NCI-H510A treated with DMSO at 0.1 percent for 48 hours (cell line): Measurements from ENCODE around the gene CES4A.
"Not testable (repeated sequence)": the region's sequence is repeated elsewhere in the genome, so short reads cannot be mapped to it uniquely, and the experiment has no call there.

ENCODE experiments used
- DNase-seq: peaks from one replicate; lab custom pipeline; 2025; lab: John Stamatoyannopoulos, UW

CES4A gene

GRCh38 chr16:66988197-66988788 lies at the start of gene CES4A:
Gene CES4A (plus strand): TSS chr16:66988589. CDS start chr16:66988773, 184 bp downstream.
- no peak for DNase-seq

GRCh38 chr16:66939366-66939765 lies 49.0 kb upstream of the CES4A start:
- no peak for DNase-seq

- DNase-seq, result no peak
Measured at GRCh38 chr16:66940236-66940635, 48.2 kb upstream of the CES4A start.

- no peak for DNase-seq
Measured at GRCh38 chr16:66942981-66943380, 45.4 kb upstream of the CES4A start.

GRCh38 chr16:66943426-66944053 lies 44.8 kb upstream of the CES4A start:
- no peak for DNase-seq

GRCh38 chr16:66944054-66944441 lies 44.3 kb upstream of the CES4A start:
- no peak for DNase-seq

GRCh38 chr16:66944971-66945370 lies 43.4 kb upstream of the CES4A start:
- DNase-seq, result not testable (repeated sequence)

- no peak for DNase-seq
Measured at GRCh38 chr16:66945939-66946338, 42.5 kb upstream of the CES4A start.

- no peak for DNase-seq
Measured at GRCh38 chr16:66946541-66946940, 41.8 kb upstream of the CES4A start.

GRCh38 chr16:66946974-66947301 lies 41.5 kb upstream of the CES4A start:
- DNase-seq, result no peak

- peak; percentile 65 for DNase-seq
Measured at GRCh38 chr16:66947302-66948065, 40.9 kb upstream of the CES4A start.

- DNase-seq, result no peak
Measured at GRCh38 chr16:66948134-66948836, 40.1 kb upstream of the CES4A start.

- DNase-seq, result no peak
Measured at GRCh38 chr16:66948837-66949225, 39.6 kb upstream of the CES4A start.

GRCh38 chr16:66949472-66949871 lies 38.9 kb upstream of the CES4A start:
- DNase-seq, result no peak

GRCh38 chr16:66950437-66950836 lies 38.0 kb upstream of the CES4A start:
- no peak for DNase-seq

GRCh38 chr16:66950971-66951790 lies 37.2 kb upstream of the CES4A start:
- DNase-seq, result no peak

- no peak for DNase-seq
Measured at GRCh38 chr16:66952430-66953110, 35.8 kb upstream of the CES4A start.

GRCh38 chr16:66953462-66954096 lies 34.8 kb upstream of the CES4A start:
- no peak for DNase-seq

GRCh38 chr16:66954097-66954659 lies 34.2 kb upstream of the CES4A start:
- DNase-seq, result peak; percentile 56

GRCh38 chr16:66955363-66956153 lies 32.8 kb upstream of the CES4A start:
- DNase-seq, result not testable (repeated sequence)
